Jurkat, Clone E6-1 (cell line): ENCODE measurements around the gene RMRP.

ENCODE experiments used
- DNase-seq: peaks from one replicate; pipeline ENCODE4 v3.0.0-alpha.2; 2011; ENCODE audit warnings: low read depth, low spot score
- H3K4me3 ChIP-seq: 2 replicates; pipeline ENCODE4 v1.5.1; 2011; ENCODE audit warnings: mild to moderate bottlenecking, low read length, control low read depth, moderate library complexity

RMRP gene

DNA sequence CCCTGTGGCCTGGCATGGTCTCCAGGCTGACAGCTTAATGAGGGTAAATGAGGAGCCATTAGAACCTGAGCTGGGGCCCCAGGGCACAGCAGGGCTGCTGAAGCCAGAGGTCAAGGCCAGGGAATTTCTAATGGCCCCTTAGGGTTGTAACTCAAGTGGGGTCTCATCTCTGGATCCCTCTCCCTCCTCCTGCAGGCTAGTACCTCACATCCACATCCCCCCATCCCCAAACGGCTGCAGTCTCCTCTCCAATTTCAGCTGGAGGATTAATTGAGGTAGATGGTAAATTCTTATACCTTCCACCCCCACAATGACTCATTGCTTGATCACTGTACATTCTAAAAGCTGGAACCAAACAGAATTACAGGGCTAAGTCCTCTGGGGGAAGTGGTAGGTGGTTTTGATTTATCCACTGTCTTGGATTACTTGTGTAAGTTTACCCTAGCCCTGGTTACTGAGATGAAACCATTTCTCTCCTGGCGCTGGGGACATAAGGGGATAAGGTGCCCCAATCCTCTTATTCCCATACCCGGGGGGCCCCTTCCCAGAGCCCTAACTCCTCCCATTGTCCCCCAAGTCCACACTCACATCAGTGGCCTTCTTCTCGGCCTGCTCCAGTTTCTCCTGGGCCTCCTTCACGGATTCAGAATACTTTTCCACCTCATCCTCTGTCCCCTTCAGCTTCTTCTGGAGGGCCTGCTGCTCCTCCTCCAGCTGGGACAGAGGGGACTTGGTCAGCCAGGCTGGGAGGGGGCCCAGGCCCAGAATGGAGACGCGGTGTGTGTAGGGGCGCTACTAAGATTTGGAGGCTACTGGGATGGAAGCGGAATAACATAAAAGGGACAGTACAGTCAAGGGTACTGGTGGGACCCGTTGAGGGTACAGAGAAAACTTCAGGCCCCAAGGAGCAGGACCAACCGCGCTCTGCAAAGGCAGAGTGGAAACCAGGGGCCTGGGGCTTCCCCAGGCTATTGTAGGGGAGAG, 31.0 kb upstream of the RMRP start:
- DNase-seq = no peak
- no peak overlapping the region for H3K4me3 ChIP-seq

- H3K4me3 ChIP-seq = no peak overlapping the region
- DNase-seq = no peak
Measured at GRCh38 chr9:35687972-35688557, 30.2 kb upstream of the RMRP start.

DNA sequence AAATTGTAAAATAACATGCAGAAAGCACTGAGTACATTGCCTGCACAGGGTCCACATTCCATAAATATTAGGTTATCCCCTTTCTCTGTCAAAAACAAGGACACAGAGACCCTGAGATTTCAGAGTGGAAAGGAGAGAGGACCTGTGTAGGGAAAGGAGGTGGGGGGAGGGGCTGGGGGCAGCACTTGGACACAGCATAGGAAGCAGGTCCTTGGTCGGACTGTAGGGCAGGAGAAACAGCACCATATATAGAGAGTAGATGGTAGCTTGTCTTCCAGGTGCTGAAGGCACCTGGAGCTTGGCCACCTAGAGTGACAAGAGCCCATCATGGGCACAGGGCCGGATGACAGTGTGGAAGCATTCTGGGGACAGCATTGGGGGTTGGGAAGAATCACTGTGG, 29.5 kb upstream of the RMRP start:
- H3K4me3 ChIP-seq = no peak overlapping the region
- no peak for DNase-seq

GRCh38 chr9:35686222-35687203, 28.7 kb upstream of the RMRP start:
- no peak overlapping the region for H3K4me3 ChIP-seq
- DNase-seq = no peak

GRCh38 chr9:35685506-35685905, 27.7 kb upstream of the RMRP start:
- DNase-seq = no peak
- no peak overlapping the region for H3K4me3 ChIP-seq

DNA sequence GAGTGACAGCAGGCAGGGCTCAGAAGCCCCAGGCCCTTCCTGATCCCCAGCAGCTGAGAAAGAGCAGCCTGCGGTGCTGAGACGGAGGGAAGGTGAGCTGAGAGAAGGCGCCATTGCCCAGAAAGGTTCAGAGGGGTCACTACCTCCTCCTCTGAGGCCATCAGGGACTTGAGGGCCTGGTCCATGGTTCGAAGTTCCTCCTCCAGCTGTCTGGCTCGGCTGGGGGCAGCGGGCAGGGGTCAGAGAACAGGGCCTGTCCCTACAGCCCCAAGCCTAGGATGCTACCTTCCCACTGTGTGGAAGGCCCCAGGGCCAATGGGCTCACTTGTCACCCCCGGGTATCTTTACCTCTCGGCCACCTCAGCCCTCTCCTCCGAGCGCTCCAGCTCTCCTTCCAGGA, 27.1 kb upstream of the RMRP start:
- no peak overlapping the region for H3K4me3 ChIP-seq
- no peak for DNase-seq

DNA sequence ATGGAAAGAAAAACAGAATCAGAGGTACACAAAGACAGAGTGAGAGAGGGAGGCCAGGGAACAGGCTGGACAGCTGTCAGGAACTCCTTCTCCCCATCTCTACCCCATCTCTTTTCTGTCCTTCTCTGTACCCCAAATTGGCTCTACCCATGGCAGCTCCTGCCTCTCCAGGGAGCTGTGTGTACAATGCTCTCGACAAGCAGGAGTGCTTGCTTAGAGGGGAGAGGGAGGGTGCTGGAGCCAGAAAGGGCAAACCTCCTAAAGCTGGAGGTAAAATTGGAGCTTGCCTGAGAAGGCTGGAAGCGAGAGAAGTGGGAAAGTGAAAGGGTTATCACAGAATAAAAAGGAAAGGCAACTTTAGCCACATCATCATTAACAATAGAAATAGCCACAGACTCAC, 25.5 kb upstream of the RMRP start:
- H3K4me3 ChIP-seq = no peak overlapping the region
- DNase-seq = no peak

- no peak overlapping the region for H3K4me3 ChIP-seq
- DNase-seq = no peak
Measured at GRCh38 chr9:35682520-35683315, 24.9 kb upstream of the RMRP start.

- DNase-seq = no peak
- no peak overlapping the region for H3K4me3 ChIP-seq
Measured at GRCh38 chr9:35682051-35682450, 24.2 kb upstream of the RMRP start.

- DNase-seq = no peak
- H3K4me3 ChIP-seq = no peak overlapping the region
Measured at GRCh38 chr9:35681341-35682002, 23.7 kb upstream of the RMRP start.

DNA sequence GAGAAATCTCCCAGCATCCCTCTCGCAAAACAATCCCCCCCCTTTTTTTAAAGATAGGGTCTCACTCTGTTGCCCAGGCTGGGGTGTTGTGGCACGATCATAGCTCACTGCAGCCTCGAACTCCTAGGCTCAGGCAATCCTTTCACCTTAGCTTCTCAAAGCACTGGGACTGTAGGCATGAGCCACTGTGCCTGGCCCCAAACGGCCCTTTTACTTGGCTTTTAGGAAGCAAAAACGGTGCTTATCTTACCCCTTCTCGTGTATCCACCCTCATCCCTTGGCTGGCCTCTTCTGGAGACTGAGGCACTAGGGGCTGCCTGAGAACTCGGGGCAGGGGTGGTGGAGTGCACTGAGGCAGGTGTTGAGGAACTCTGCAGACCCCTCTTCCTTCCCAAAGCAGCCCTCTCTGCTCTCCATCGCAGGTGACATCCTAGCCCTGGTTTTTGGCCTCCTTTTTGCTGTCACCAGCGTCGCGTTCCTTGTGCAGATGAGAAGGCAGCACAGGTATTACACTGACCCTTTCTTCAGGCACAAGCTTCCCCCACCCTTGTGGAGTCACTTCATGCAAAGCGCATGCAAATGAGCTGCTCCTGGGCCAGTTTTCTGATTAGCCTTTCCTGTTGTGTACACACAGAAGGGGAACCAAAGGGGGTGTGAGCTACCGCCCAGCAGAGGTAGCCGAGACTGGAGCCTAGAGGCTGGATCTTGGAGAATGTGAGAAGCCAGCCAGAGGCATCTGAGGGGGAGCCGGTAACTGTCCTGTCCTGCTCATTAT, 22.7 kb upstream of the RMRP start:
- no peak for DNase-seq
- no peak overlapping the region for H3K4me3 ChIP-seq

GRCh38 chr9:35679766-35680330, 22.0 kb upstream of the RMRP start:
- no peak for DNase-seq
- no peak overlapping the region for H3K4me3 ChIP-seq

GRCh38 chr9:35679091-35679490, 21.3 kb upstream of the RMRP start:
- no peak for DNase-seq
- no peak overlapping the region for H3K4me3 ChIP-seq

DNA sequence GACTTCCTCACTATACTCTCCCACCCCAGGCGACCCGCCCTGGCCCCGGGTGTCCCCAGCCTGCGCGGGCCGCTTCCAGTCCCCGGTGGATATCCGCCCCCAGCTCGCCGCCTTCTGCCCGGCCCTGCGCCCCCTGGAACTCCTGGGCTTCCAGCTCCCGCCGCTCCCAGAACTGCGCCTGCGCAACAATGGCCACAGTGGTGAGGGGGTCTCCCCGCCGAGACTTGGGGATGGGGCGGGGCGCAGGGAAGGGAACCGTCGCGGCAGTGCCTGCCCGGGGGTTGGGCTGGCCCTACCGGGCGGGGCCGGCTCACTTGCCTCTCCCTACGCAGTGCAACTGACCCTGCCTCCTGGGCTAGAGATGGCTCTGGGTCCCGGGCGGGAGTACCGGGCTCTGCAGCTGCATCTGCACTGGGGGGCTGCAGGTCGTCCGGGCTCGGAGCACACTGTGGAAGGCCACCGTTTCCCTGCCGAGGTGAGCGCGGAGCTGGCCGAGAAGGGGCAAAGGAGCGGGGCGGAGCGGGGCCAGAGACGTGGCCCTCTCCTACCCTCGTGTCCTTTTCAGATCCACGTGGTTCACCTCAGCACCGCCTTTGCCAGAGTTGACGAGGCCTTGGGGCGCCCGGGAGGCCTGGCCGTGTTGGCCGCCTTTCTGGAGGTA, 18.0 kb upstream of the RMRP start:
- DNase-seq = no peak
- H3K4me3 ChIP-seq = no peak overlapping the region

DNA sequence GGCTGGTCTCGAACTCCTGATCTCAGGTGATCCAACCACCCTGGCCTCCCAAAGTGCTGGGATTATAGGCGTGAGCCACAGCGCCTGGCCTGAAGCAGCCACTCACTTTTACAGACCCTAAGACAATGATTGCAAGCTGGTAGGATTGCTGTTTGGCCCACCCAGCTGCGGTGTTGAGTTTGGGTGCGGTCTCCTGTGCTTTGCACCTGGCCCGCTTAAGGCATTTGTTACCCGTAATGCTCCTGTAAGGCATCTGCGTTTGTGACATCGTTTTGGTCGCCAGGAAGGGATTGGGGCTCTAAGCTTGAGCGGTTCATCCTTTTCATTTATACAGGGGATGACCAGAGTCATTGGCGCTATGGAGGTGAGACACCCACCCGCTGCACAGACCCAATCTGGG, 17.4 kb upstream of the RMRP start:
- H3K4me3 ChIP-seq = no peak overlapping the region
- DNase-seq = no peak

- no peak overlapping the region for H3K4me3 ChIP-seq
- no peak for DNase-seq
Measured at GRCh38 chr9:35674025-35674361, 16.2 kb upstream of the RMRP start.
